Activated naive CD4-positive, alpha-beta T cell treated with anti-CD3 and anti-CD28 coated beads, Interleukin-2, amount 50 U/mL, for 24 hours (primary cell): ENCODE data around the gene TBC1D13.

Source experiments
- H3K27ac Mint-ChIP-seq: one replicate; pipeline ENCODE4 v1.8.0; 2021; ENCODE audit warnings: mild to moderate bottlenecking, mixed read lengths
- H3K27me3 Mint-ChIP-seq: one replicate; pipeline ENCODE4 v1.8.0; 2021; ENCODE audit warnings: mixed read lengths
- H3K36me3 Mint-ChIP-seq: one replicate; pipeline ENCODE4 v1.8.0; 2021; ENCODE audit warnings: mixed read lengths
- H3K4me1 Mint-ChIP-seq: one replicate; pipeline ENCODE4 v1.8.0; 2021; ENCODE audit warnings: mixed read lengths
- H3K4me3 Mint-ChIP-seq: one replicate; pipeline ENCODE4 v1.8.0; 2021; ENCODE audit warnings: mild to moderate bottlenecking, mixed read lengths
- H3K9me3 Mint-ChIP-seq: one replicate; pipeline ENCODE4 v1.8.0; 2021; ENCODE audit warnings: mixed read lengths

TBC1D13 gene

DNA sequence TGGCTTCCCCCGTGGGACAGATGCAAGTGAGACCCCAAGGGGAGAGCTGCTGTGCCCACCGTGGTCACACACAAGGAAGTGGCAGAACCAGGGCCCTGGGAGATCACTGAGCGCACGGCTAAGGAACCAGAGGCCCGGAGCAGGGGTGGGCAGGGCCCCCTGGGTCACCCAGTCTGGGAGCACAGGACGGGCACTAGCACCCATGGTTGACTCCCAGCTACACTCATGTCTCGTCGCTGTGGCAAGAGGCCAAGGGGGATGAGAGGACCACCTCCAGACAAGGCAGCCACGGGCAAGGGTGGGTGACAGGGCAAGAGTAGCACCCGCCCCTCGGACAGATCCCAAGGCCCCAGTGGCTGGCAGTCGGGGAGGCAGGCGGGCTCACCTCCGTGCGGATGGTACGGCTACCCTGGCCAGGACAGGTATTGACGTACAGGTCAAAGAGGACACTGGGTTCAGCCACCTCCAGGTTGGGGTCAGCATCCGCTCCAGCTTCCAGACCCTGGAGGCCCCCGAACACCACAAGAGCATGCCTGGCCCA lies 36.4 kb downstream of the TBC1D13 start:
- H3K27ac Mint-ChIP-seq = no peak overlapping the region
- no peaks in the 10 kb centered on the region for H3K9me3 Mint-ChIP-seq
- H3K36me3 Mint-ChIP-seq = peaks cover 2% of the 10 kb centered on the region
- no peak overlapping the region for H3K4me3 Mint-ChIP-seq
- H3K27me3 Mint-ChIP-seq = no peaks in the 10 kb centered on the region
- peaks cover 31% of the 10 kb centered on the region for H3K4me1 Mint-ChIP-seq

DNA sequence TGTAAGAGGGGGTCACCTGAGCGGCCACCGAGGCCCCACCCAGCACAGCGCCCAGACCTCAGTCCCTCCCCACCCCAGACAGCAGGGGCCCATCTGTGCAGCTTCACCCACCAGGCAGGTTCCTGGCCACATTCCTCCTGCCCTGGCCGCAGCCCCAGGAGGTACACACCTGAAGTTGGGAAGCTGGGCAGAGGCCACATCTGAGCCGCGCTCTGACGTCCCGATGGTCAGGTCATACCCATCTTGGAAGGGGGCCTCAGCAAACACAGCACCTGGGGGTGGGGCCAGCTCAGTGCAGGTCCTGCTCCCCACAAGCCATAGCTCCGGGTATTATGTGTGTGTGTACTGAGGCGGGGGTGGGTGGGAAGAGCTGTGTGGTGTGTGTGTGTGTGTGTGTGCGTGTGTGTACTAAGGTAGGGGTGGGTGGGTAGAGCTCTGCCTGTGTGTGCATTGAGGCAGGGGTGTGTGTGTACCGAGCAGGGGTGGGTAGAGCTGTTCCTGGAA lies 36.9 kb downstream of the TBC1D13 start:
- peaks cover 6% of the 10 kb centered on the region for H3K36me3 Mint-ChIP-seq
- no peak overlapping the region for H3K4me3 Mint-ChIP-seq
- peaks cover 37% of the 10 kb centered on the region for H3K4me1 Mint-ChIP-seq
- H3K27me3 Mint-ChIP-seq = no peaks in the 10 kb centered on the region
- no peak overlapping the region for H3K27ac Mint-ChIP-seq
- H3K9me3 Mint-ChIP-seq = no peaks in the 10 kb centered on the region

DNA sequence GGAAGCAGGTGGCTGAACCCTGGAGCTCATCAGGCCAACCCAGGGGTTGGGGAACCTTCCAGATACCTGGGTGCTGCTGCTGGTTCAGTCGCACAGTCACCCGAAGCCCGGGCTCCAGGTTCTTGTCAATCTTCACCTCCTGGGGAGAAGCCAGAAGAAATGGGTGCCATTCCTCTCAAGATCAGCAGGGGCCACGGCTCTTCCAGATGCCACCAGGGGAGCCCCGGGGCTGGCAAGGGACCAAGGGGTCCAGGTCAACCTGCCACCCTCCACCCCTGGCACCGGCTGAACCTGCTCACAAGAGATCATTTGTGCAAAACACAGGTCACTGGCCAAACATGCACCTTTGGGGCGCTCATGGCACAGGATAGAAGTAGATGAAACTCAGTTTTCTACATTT lies 37.9 kb downstream of the TBC1D13 start:
- Mint-ChIP-seq H3K36me3 (peaks cover 9% of the 10 kb centered on the region), H3K4me1 (peaks cover 31% of the 10 kb centered on the region), H3K27ac (no peak overlapping the region), H3K27me3 (no peaks in the 10 kb centered on the region), H3K9me3 (no peaks in the 10 kb centered on the region), H3K4me3 (no peak overlapping the region)

DNA sequence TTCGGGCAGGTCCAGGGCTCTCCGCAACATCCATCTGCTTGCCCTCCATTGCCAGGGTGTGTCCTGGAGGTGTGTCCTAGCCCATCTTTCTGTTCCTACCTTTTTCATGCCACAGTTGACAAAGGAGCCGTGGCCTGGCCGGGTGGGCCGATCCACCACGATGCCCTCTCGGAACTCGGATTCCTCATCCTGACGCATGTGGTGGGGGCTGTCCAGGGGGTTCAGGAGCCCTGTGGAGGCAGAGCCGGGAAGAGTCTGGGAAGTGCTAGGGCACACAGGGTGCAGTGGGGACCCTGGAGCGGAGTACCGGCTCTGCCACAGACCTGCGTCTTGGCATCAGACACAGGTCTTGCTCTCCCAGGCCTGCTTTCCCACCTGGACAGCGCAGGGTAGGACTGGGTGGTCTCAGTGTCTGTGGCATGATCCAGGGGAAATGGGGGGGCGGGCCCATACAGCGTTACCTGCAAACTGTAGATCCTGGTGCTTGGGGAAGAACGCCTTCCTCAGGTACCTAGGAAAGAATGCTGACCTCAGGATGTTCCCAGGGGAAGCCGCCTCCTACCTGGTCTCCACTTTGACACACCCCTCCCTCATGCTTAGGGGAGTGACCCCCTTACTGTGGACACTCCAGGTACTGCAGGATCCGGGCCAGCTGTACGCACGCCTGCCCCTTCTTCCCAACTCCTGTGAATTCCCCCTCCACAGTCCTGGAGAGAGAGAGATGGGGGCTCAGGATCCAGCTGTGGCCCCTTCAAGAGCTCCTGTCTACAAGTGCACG lies 39.1 kb downstream of the TBC1D13 start:
- H3K27me3 Mint-ChIP-seq = no peaks in the 10 kb centered on the region
- H3K9me3 Mint-ChIP-seq = no peaks in the 10 kb centered on the region
- no peak overlapping the region for H3K4me3 Mint-ChIP-seq
- H3K36me3 Mint-ChIP-seq = peaks cover 9% of the 10 kb centered on the region
- no peak overlapping the region for H3K27ac Mint-ChIP-seq
- H3K4me1 Mint-ChIP-seq = peaks cover 29% of the 10 kb centered on the region

DNA sequence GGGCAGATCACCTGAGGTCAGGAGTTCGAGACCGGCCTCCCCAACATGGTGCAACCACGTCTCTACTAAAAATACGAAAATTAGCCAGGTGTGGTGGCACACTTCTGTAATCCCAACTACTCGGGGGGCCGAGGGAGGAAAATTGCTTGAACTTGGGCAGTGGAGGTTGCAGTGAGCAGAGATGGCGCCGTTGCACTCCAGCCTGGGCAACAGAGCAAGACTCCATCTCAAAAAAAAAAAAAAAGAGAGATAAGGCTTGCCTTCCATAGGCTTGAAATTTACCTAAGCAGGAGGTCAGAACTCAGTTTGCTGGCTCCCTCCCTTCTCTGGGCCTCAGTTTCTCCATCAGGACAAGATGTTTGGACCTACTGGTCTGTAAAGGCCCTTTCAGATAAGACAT lies 41.2 kb downstream of the TBC1D13 start:
- Mint-ChIP-seq H3K27ac (peak overlapping the region; percentile 94), H3K27me3 (no peaks in the 10 kb centered on the region), H3K36me3 (peaks cover 9% of the 10 kb centered on the region), H3K9me3 (no peaks in the 10 kb centered on the region), H3K4me3 (peak overlapping the region; percentile 96), H3K4me1 (peaks cover 24% of the 10 kb centered on the region)

DNA sequence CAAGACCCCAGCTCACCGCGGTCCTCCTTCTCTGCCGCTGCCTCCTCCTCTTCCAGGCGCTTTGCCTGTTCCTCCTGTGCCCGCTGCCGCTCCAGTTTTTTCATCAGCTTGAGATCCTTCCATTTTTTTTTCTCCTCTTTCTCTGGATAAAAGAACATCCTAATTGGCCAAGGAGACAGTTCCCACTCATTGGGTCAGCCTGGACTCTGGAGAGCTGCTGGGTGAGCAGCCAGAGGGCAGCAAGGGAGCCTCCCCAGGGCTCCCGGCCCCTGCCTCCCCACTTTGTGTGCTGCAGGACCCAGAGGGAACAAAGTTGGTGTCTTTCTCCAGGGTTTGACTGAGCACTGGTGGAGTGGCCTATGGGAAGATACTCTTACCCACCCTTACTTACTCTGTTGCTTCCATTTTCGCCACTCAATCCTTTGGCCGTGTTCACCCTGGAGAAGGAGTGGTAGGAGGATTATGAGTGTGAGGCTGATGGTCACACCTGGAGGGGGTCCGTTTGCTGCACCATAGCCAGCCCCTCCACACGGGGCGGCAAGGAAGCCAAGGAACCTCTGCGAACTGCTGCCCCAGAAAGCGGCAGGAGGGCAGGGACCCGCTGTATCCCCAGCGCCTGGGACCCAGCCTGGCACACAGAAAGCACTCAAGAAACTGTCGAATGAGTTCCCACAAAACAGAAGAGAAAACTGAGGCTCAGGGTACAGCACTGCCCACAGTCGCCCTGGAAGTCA lies 41.8 kb downstream of the TBC1D13 start:
- Mint-ChIP-seq H3K9me3 (no peaks in the 10 kb centered on the region), H3K4me3 (peak overlapping the region; percentile 96), H3K36me3 (peaks cover 9% of the 10 kb centered on the region), H3K4me1 (peaks cover 24% of the 10 kb centered on the region), H3K27ac (peak overlapping the region; percentile 94), H3K27me3 (no peaks in the 10 kb centered on the region)

DNA sequence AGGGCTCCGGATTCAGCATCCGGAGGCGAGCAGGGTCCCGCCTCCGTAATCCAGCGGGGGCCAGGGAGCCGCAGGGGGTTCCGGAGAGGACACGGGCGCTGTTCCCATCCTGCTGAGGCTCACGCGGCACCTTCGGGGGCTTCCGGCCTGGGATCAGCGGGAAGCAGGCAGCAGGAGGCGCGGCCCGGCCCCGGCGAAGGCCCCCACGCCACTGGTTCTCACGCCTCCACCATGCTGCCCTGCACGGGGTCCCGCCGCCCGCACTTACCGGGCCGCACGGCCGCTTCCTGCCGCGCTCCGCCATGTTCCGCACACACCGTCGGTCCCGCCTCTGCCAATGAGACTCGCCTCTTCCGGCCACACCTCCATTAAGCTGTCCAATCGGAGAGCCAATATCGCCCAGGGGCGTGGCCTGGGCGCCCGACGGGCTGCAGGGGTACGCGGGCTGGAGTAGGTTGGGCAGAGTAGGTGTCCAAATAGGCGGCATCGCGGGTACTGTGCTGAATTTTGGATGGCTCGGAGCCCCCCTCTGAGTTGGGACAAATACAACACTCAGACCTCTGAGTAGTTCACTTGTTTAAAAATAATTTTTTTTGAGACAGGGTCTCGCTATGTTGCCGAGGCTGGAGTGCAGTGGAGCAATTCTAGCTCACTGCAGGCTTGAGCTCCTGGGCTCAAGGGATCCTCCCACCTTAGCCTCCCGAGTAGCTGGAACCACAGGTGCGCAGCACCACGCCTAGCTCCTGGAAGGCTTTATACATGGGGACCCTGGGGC lies 42.6 kb downstream of the TBC1D13 start, which contains the start of gene SPOUT1:
SPOUT1 (minus strand) TSS at position 318 of the 775 bp plus-strand sequence; CDS start at position 304, 14 bp downstream.
- H3K4me1 Mint-ChIP-seq = peaks cover 24% of the 10 kb centered on the region
- H3K27ac Mint-ChIP-seq = peak within 1 kb of the TSS; percentile 94
- peak within 1 kb of the TSS; percentile 96 for H3K4me3 Mint-ChIP-seq
- peaks cover 9% of the 10 kb centered on the region for H3K36me3 Mint-ChIP-seq
- H3K27me3 Mint-ChIP-seq = no peaks in the 10 kb centered on the region
- H3K9me3 Mint-ChIP-seq = no peaks in the 10 kb centered on the region

DNA sequence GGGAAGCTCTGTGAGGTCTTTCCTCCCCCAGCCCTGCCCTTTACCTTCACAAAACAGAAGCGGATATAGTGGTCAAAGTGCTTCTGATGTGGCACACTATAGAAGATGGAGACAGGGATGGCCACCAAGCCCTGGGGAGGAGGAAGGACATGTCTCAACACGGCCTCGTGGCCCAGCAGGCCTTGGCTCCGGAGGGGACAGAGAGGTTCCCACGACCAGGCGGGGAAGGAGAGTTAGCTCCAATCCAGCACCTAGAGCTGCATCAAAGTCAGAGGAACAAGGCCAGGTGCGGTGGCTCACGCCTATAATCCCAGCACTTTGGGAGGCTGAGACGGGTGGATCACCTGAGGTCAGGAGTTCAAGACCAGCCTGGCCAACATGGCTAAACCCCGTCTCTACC lies 46.6 kb downstream of the TBC1D13 start:
- Mint-ChIP-seq H3K27me3 (no peaks in the 10 kb centered on the region), H3K27ac (no peak overlapping the region), H3K4me1 (peaks cover 8% of the 10 kb centered on the region), H3K4me3 (no peak overlapping the region), H3K36me3 (peaks cover 5% of the 10 kb centered on the region), H3K9me3 (no peaks in the 10 kb centered on the region)

DNA sequence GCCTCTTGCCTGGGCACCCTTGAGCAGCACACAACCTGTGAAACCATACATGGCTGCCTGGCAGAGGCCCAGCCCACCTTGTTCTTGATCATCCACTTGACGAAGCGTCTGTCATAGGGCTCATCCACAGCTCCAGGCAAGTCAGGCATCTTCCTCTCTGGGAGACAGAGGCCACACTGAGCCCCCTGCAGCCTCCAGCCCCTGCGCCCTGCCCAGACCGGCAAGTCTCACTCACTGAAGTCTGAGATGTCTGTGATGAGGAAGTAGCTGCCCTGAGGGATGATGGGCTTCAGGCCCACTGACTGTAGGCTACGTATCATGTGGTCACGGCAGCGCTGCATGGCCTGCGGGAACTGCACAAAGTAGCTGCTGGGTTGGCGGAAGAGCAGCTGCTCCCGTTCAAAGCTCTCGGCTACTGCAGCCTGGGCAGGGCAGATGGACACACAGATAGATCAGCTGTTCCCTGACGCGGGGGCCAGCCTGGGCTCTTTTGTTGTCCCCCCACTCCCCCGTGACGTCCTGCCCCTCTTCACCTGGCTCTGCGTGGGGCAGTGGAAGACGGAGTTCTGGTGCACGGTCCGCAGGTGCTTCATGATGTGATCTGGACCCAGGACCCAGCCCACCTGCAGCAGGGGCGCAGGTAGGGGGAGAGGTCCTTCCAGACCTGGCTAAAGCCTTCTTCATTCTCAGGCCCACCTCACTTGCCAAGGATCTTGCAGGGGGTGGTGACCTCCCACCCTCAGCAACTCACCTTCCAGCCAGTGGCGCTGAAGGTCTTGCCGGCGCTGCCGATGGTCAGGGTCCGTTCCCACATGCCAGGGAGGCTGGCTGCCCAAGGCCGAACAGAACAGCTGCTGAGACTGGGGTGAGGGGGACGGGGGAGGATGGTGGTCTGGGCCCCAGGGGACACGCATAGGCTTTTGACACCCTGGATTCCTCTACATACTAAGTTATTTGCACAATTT lies 48.5 kb downstream of the TBC1D13 start:
- Mint-ChIP-seq H3K4me3 (no peak overlapping the region), H3K36me3 (peaks cover 1% of the 10 kb centered on the region), H3K27me3 (no peaks in the 10 kb centered on the region), H3K9me3 (no peaks in the 10 kb centered on the region), H3K4me1 (no peaks in the 10 kb centered on the region), H3K27ac (no peak overlapping the region)

DNA sequence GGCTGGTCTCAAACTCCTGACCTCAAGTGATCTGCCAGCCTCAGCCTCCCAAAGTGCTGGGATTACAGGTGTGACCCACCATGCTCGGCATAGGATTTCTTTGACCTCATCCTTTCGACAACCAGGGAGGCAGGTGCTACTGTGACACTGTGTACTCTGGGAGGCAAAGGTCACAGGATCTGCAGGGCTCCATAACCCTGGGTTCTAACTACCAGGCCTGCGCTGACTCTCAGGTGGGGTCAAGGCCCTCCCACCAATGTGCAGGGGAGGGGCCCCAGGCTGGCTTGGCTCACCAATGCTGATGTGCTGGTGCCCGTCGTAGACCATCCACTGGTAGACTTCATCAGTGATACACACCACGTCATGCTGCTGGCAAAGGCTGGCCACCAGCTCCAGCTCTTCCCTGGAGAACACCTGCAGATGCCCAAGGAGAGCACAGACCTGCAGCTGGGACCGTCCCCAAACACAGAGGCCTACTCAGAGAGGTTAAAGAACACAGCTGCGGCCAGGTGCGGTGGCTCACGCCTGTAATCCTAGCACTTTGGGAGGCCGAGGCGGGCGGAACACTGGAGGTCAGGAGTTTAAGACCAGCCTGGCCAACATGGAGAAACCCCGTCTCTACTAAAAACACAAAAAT lies 49.6 kb downstream of the TBC1D13 start:
- H3K36me3 Mint-ChIP-seq = peaks cover 1% of the 10 kb centered on the region
- H3K4me1 Mint-ChIP-seq = no peaks in the 10 kb centered on the region
- H3K4me3 Mint-ChIP-seq = no peak overlapping the region
- no peak overlapping the region for H3K27ac Mint-ChIP-seq
- H3K9me3 Mint-ChIP-seq = no peaks in the 10 kb centered on the region
- no peaks in the 10 kb centered on the region for H3K27me3 Mint-ChIP-seq

DNA sequence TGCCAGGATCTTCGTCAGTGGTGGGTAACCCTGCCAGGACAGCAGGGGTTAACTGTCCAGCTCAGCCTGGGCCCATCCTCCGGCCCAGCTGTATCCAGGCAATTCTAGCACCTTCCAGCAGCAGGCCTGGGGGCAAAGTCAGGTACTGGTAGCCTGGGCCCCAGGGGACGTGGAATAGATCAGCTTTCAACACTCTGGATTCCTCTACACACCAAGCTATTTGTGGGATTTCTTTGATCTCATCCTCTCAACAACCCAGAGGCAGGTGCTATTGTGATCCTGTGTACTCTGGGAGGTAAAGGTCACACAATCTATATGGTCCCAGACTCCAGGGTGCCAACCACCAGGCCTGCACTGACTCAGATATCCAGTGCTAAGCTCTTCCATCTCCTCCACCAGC lies 51.3 kb downstream of the TBC1D13 start:
- H3K9me3 Mint-ChIP-seq = no peaks in the 10 kb centered on the region
- H3K27me3 Mint-ChIP-seq = no peaks in the 10 kb centered on the region
- no peak overlapping the region for H3K27ac Mint-ChIP-seq
- H3K36me3 Mint-ChIP-seq = peaks cover 4% of the 10 kb centered on the region
- no peaks in the 10 kb centered on the region for H3K4me1 Mint-ChIP-seq
- no peak overlapping the region for H3K4me3 Mint-ChIP-seq

DNA sequence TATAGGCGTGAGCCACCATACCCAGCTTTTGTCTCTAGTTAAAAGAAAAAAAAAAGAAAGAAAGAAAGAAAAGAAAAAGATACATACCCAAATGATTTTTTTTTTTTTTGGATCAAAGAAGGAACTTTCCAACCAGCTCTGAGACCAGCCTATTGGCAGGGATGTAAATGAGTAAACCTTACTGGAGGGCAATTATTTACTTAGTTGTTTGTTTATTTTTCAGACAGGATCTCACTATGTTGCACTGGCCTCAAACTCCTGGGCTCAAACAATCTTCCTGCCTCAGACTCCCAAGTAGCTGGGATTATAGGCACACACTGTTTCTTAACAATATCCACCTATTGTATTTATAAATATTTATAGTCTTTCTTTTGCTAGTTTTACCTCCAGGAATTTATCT lies 53.5 kb downstream of the TBC1D13 start:
- Mint-ChIP-seq H3K27me3 (no peaks in the 10 kb centered on the region), H3K4me1 (no peaks in the 10 kb centered on the region), H3K36me3 (peaks cover 4% of the 10 kb centered on the region), H3K27ac (no peak overlapping the region), H3K4me3 (no peak overlapping the region), H3K9me3 (no peaks in the 10 kb centered on the region)

DNA sequence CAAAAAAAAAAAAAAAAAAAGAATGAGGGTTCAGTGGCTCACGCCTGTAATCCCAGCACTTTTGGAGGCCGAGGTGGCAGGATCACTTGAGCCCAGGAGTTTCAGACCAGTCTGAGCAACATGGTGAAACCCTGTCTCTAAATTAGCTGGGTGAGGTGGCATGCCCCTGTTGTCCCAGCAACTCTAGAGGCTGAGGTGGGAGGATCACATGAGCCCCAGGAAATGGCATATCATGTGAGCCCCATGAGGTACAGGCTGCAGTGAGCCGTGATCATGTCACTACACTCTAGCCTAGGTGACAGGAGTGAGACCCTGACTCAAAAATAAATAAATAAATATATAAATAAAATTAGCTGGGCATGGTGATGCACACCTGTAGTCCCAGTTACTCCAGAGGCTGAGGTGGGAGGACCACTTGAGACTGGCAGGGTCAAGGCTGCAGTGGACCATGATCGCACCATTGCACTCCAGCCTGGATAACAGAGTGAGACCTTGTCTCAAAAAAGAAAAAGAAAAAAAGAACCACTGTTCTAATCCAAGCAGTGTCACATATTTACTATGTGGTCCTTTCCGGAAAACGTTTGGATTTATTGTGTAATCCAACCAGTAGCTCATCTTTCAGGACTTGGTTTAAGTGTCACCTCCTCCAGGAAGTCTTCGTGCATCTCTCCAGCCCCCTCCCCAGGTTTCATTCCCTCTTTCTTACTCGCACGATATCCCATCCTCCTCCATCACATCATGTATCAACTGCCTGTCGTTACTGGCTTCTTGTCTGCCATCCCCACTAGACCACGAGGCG lies 54.8 kb downstream of the TBC1D13 start:
- H3K27ac Mint-ChIP-seq = no peak overlapping the region

More for the DNA sequence above, 54.8 kb downstream of the TBC1D13 start:
- peaks cover 4% of the 10 kb centered on the region for H3K36me3 Mint-ChIP-seq
- H3K4me3 Mint-ChIP-seq = no peak overlapping the region
- H3K27me3 Mint-ChIP-seq = no peaks in the 10 kb centered on the region
- H3K4me1 Mint-ChIP-seq = no peaks in the 10 kb centered on the region
- H3K9me3 Mint-ChIP-seq = no peaks in the 10 kb centered on the region
